ENCODE data around the gene PRKD3.

PRKD3 gene

GRCh38 chr2:37324786-37325624 lies at the start of gene PRKD3:
PRKD3 (minus strand) TSS chr2:37324833; CDS start chr2:37316524, 8,309 bp downstream.
- Mint-ChIP-seq H3K9me3 (no peaks in the 10 kb centered on the region), H3K4me1 (ENCODE audit: low read depth) (peaks cover 31% of the 10 kb centered on the region), H3K4me3 (peak within 1 kb of the TSS; percentile 91), H3K36me3 (ENCODE audit: low read depth) (peaks cover 11% of the 10 kb centered on the region), H3K27me3 (no peaks in the 10 kb centered on the region), H3K27ac (peak within 1 kb of the TSS; percentile 78)
- intact Hi-C loops (cut with micrococcal nuclease) = loop anchor here (1.0 to 5.0 kb wide), 2 partner anchors 20 to 67 kb away; no protein-coding TSS in a partner anchor

GRCh38 chr2:37372000-37372399 lies 47.4 kb upstream of the PRKD3 start:
- intact Hi-C loops (cut with micrococcal nuclease) = no loop called here
- peaks cover 58% of the 10 kb centered on the region for H3K36me3 Mint-ChIP-seq (ENCODE audit: low read depth)
- no peak overlapping the region for H3K27ac Mint-ChIP-seq
- H3K9me3 Mint-ChIP-seq = no peaks in the 10 kb centered on the region
- no peaks in the 10 kb centered on the region for H3K27me3 Mint-ChIP-seq
- H3K4me3 Mint-ChIP-seq = no peak overlapping the region
- peaks cover 27% of the 10 kb centered on the region for H3K4me1 Mint-ChIP-seq (ENCODE audit: low read depth)

- H3K27me3 Mint-ChIP-seq = no peaks in the 10 kb centered on the region
- peaks cover 53% of the 10 kb centered on the region for H3K36me3 Mint-ChIP-seq (ENCODE audit: low read depth)
- H3K4me1 Mint-ChIP-seq (ENCODE audit: low read depth) = peaks cover 13% of the 10 kb centered on the region
- intact Hi-C loops (cut with micrococcal nuclease) = no loop called here
- no peaks in the 10 kb centered on the region for H3K9me3 Mint-ChIP-seq
- H3K27ac Mint-ChIP-seq = no peak overlapping the region
- H3K4me3 Mint-ChIP-seq = no peak overlapping the region
Observed at GRCh38 chr2:37370666-37371065, 46.0 kb upstream of the PRKD3 start.

GRCh38 chr2:37367984-37368383 lies 43.4 kb upstream of the PRKD3 start:
- Mint-ChIP-seq H3K4me3 (no peak overlapping the region), H3K27me3 (no peaks in the 10 kb centered on the region)
- intact Hi-C loops (cut with micrococcal nuclease) = loop anchor here (10.0 kb wide), 1 partner anchor 63 kb away; no protein-coding TSS in a partner anchor

GRCh38 chr2:37367310-37367709 lies 42.7 kb upstream of the PRKD3 start:
- H3K9me3 Mint-ChIP-seq = no peaks in the 10 kb centered on the region
- intact Hi-C loops (cut with micrococcal nuclease) = loop anchor here (10.0 kb wide), 1 partner anchor 63 kb away; no protein-coding TSS in a partner anchor
- H3K36me3 Mint-ChIP-seq (ENCODE audit: low read depth) = peaks cover 36% of the 10 kb centered on the region
- H3K27ac Mint-ChIP-seq = no peak overlapping the region
- H3K4me3 Mint-ChIP-seq = no peak overlapping the region
- H3K27me3 Mint-ChIP-seq = no peaks in the 10 kb centered on the region
- peaks cover 18% of the 10 kb centered on the region for H3K4me1 Mint-ChIP-seq (ENCODE audit: low read depth)

More at GRCh38 chr2:37367984-37368383, 43.4 kb upstream of the PRKD3 start:
- peaks cover 36% of the 10 kb centered on the region for H3K36me3 Mint-ChIP-seq (ENCODE audit: low read depth)
- H3K27ac Mint-ChIP-seq = no peak overlapping the region
- H3K4me1 Mint-ChIP-seq (ENCODE audit: low read depth) = peaks cover 13% of the 10 kb centered on the region
- H3K9me3 Mint-ChIP-seq = no peaks in the 10 kb centered on the region

- H3K4me3 Mint-ChIP-seq = no peak overlapping the region
- H3K27ac Mint-ChIP-seq = no peak overlapping the region
- H3K9me3 Mint-ChIP-seq = no peaks in the 10 kb centered on the region
- no peaks in the 10 kb centered on the region for H3K27me3 Mint-ChIP-seq
- H3K36me3 Mint-ChIP-seq (ENCODE audit: low read depth) = peaks cover 33% of the 10 kb centered on the region
- intact Hi-C loops (cut with micrococcal nuclease) = loop anchor here (10.0 kb wide), 1 partner anchor 62 kb away; no protein-coding TSS in a partner anchor
- peaks cover 14% of the 10 kb centered on the region for H3K4me1 Mint-ChIP-seq (ENCODE audit: low read depth)
Observed at GRCh38 chr2:37366773-37367172, 42.1 kb upstream of the PRKD3 start.

GRCh38 chr2:37365669-37366068 lies 41.0 kb upstream of the PRKD3 start:
- Mint-ChIP-seq H3K9me3 (no peaks in the 10 kb centered on the region), H3K27ac (no peak overlapping the region), H3K4me3 (no peak overlapping the region), H3K4me1 (ENCODE audit: low read depth) (peaks cover 19% of the 10 kb centered on the region), H3K27me3 (no peaks in the 10 kb centered on the region), H3K36me3 (ENCODE audit: low read depth) (peaks cover 26% of the 10 kb centered on the region)
- intact Hi-C loops (cut with micrococcal nuclease) = loop anchor here (10.0 kb wide), 1 partner anchor 61 kb away; no protein-coding TSS in a partner anchor

GRCh38 chr2:37364351-37364750 lies 39.7 kb upstream of the PRKD3 start:
- Mint-ChIP-seq H3K27ac (no peak overlapping the region), H3K27me3 (no peaks in the 10 kb centered on the region), H3K4me1 (ENCODE audit: low read depth) (peaks cover 24% of the 10 kb centered on the region), H3K36me3 (ENCODE audit: low read depth) (peaks cover 29% of the 10 kb centered on the region), H3K9me3 (no peaks in the 10 kb centered on the region), H3K4me3 (no peak overlapping the region)
- intact Hi-C loops (cut with micrococcal nuclease) = loop anchor here (10.0 kb wide), 1 partner anchor 60 kb away; no protein-coding TSS in a partner anchor

GRCh38 chr2:37361994-37362698 lies 37.5 kb upstream of the PRKD3 start:
- Mint-ChIP-seq H3K9me3 (no peaks in the 10 kb centered on the region), H3K36me3 (ENCODE audit: low read depth) (peaks cover 37% of the 10 kb centered on the region), H3K4me3 (no peak overlapping the region), H3K27me3 (no peaks in the 10 kb centered on the region), H3K4me1 (ENCODE audit: low read depth) (peaks cover 42% of the 10 kb centered on the region), H3K27ac (no peak overlapping the region)
- intact Hi-C loops (cut with micrococcal nuclease) = loop anchor here (10.0 kb wide), 1 partner anchor 57 kb away; no protein-coding TSS in a partner anchor

GRCh38 chr2:37361216-37361815 lies 36.7 kb upstream of the PRKD3 start:
- H3K9me3 Mint-ChIP-seq = no peaks in the 10 kb centered on the region
- peaks cover 47% of the 10 kb centered on the region for H3K4me1 Mint-ChIP-seq (ENCODE audit: low read depth)
- no peak overlapping the region for H3K27ac Mint-ChIP-seq
- intact Hi-C loops (cut with micrococcal nuclease) = loop anchor here (10.0 kb wide), 1 partner anchor 57 kb away; no protein-coding TSS in a partner anchor
- H3K27me3 Mint-ChIP-seq = no peaks in the 10 kb centered on the region
- H3K36me3 Mint-ChIP-seq (ENCODE audit: low read depth) = peaks cover 42% of the 10 kb centered on the region
- H3K4me3 Mint-ChIP-seq = no peak overlapping the region

- H3K4me1 Mint-ChIP-seq (ENCODE audit: low read depth) = peaks cover 51% of the 10 kb centered on the region
- no peaks in the 10 kb centered on the region for H3K27me3 Mint-ChIP-seq
- peak overlapping the region; percentile 43 for H3K27ac Mint-ChIP-seq
- intact Hi-C loops (cut with micrococcal nuclease) = no loop called here
- peaks cover 63% of the 10 kb centered on the region for H3K36me3 Mint-ChIP-seq (ENCODE audit: low read depth)
- H3K4me3 Mint-ChIP-seq = no peak overlapping the region
- H3K9me3 Mint-ChIP-seq = no peaks in the 10 kb centered on the region
Observed at GRCh38 chr2:37358466-37358865, 33.8 kb upstream of the PRKD3 start.

GRCh38 chr2:37357530-37357929 lies 32.9 kb upstream of the PRKD3 start:
- H3K4me1 Mint-ChIP-seq (ENCODE audit: low read depth) = peaks cover 48% of the 10 kb centered on the region
- H3K27me3 Mint-ChIP-seq = no peaks in the 10 kb centered on the region
- no peaks in the 10 kb centered on the region for H3K9me3 Mint-ChIP-seq
- H3K4me3 Mint-ChIP-seq = no peak overlapping the region
- peak overlapping the region; percentile 43 for H3K27ac Mint-ChIP-seq
- intact Hi-C loops (cut with micrococcal nuclease) = no loop called here
- peaks cover 66% of the 10 kb centered on the region for H3K36me3 Mint-ChIP-seq (ENCODE audit: low read depth)

- H3K4me1 Mint-ChIP-seq (ENCODE audit: low read depth) = peaks cover 45% of the 10 kb centered on the region
- no peak overlapping the region for H3K4me3 Mint-ChIP-seq
- peaks cover 65% of the 10 kb centered on the region for H3K36me3 Mint-ChIP-seq (ENCODE audit: low read depth)
- H3K9me3 Mint-ChIP-seq = no peaks in the 10 kb centered on the region
- no peak overlapping the region for H3K27ac Mint-ChIP-seq
- intact Hi-C loops (cut with micrococcal nuclease) = no loop called here
- H3K27me3 Mint-ChIP-seq = no peaks in the 10 kb centered on the region
Observed at GRCh38 chr2:37357069-37357468, 32.4 kb upstream of the PRKD3 start.

Data from dendritic cell treated with granulocyte-macrophage colony-stimulating factor and Interleukin-4, amounts not matched to agents 40 ng/mL and 50 ng/mL, for 4 days (primary cell).